ENCODE measurements around the gene BBS9.

BBS9 gene

GRCh38 chr7:33379891-33380525 is 250.6 kb downstream of the BBS9 start:
- Histone ChIP-seq H3K4me1 (ENCODE audit: low read depth, poor library complexity, severe bottlenecking) (no peaks in the 10 kb centered on the region), H3K4me2 (no peak overlapping the region), H3K36me3 (ENCODE audit: insufficient read depth) (no peaks in the 10 kb centered on the region), H3K4me3 (IDR thresholded peaks at IDR 0.05; ENCODE audit: insufficient read depth, low read depth, low read length) (no peak overlapping the region), H3K79me2 (ENCODE audit: insufficient read depth, low read depth) (no peaks in the 10 kb centered on the region), H4K20me1 (ENCODE audit: insufficient read depth) (no peaks in the 10 kb centered on the region), H2AFZ (ENCODE audit: low read depth) (no peak overlapping the region), H3K27me3 (ENCODE audit: insufficient read depth, low read depth) (no peaks in the 10 kb centered on the region), H3K9ac (no peak overlapping the region), H3K27ac (no peak overlapping the region)
- no peak for TF ChIP-seq CTCF (conservative IDR thresholded peaks at IDR 0.05; ENCODE audit: low read depth, low read length)

- H3K9ac ChIP-seq = no peak overlapping the region
- no peak overlapping the region for H3K4me3 ChIP-seq (IDR thresholded peaks at IDR 0.05; ENCODE audit: insufficient read depth, low read depth, low read length)
- no peaks in the 10 kb centered on the region for H3K36me3 ChIP-seq (ENCODE audit: insufficient read depth)
- H3K4me2 ChIP-seq = no peak overlapping the region
- no peaks in the 10 kb centered on the region for H3K4me1 ChIP-seq (ENCODE audit: low read depth, poor library complexity, severe bottlenecking)
- TF ChIP-seq CTCF (conservative IDR thresholded peaks at IDR 0.05; ENCODE audit: low read depth, low read length) = no peak
- no peaks in the 10 kb centered on the region for H3K27me3 ChIP-seq (ENCODE audit: insufficient read depth, low read depth)
- no peaks in the 10 kb centered on the region for H4K20me1 ChIP-seq (ENCODE audit: insufficient read depth)
- no peak overlapping the region for H2AFZ ChIP-seq (ENCODE audit: low read depth)
- H3K79me2 ChIP-seq (ENCODE audit: insufficient read depth, low read depth) = no peaks in the 10 kb centered on the region
- H3K27ac ChIP-seq = no peak overlapping the region
Measured at GRCh38 chr7:33388332-33388731, 259.0 kb downstream of the BBS9 start.

GRCh38 chr7:33392148-33392547 is 262.8 kb downstream of the BBS9 start:
- Histone ChIP-seq H3K4me1 (ENCODE audit: low read depth, poor library complexity, severe bottlenecking) (no peaks in the 10 kb centered on the region), H3K27ac (no peak overlapping the region), H3K27me3 (ENCODE audit: insufficient read depth, low read depth) (no peaks in the 10 kb centered on the region), H3K9ac (no peak overlapping the region), H3K79me2 (ENCODE audit: insufficient read depth, low read depth) (no peaks in the 10 kb centered on the region), H2AFZ (ENCODE audit: low read depth) (no peak overlapping the region), H3K36me3 (ENCODE audit: insufficient read depth) (no peaks in the 10 kb centered on the region), H3K4me2 (no peak overlapping the region), H3K4me3 (IDR thresholded peaks at IDR 0.05; ENCODE audit: insufficient read depth, low read depth, low read length) (no peak overlapping the region), H4K20me1 (ENCODE audit: insufficient read depth) (no peaks in the 10 kb centered on the region)
- TF ChIP-seq CTCF (conservative IDR thresholded peaks at IDR 0.05; ENCODE audit: low read depth, low read length) = no peak

GRCh38 chr7:33393770-33394169 is 264.4 kb downstream of the BBS9 start:
- Histone ChIP-seq H3K79me2 (ENCODE audit: insufficient read depth, low read depth) (no peaks in the 10 kb centered on the region), H3K27ac (no peak overlapping the region), H3K27me3 (ENCODE audit: insufficient read depth, low read depth) (no peaks in the 10 kb centered on the region), H3K36me3 (ENCODE audit: insufficient read depth) (no peaks in the 10 kb centered on the region), H4K20me1 (ENCODE audit: insufficient read depth) (no peaks in the 10 kb centered on the region), H3K4me2 (no peak overlapping the region), H3K4me1 (ENCODE audit: low read depth, poor library complexity, severe bottlenecking) (no peaks in the 10 kb centered on the region), H3K9ac (no peak overlapping the region), H3K4me3 (IDR thresholded peaks at IDR 0.05; ENCODE audit: insufficient read depth, low read depth, low read length) (no peak overlapping the region), H2AFZ (ENCODE audit: low read depth) (no peak overlapping the region)
- no peak for TF ChIP-seq CTCF (conservative IDR thresholded peaks at IDR 0.05; ENCODE audit: low read depth, low read length)

Data from KMS-11 (cell line).